Measurements from ENCODE around the gene LPP. TPM values are rescaled to one million over a fixed set of nuclear protein-coding genes. Genes with fewer than 3 reads are reported as not detected.
A peak's percentile ranks its signal among the peaks of the same experiment; 100 is the strongest.

Gene LPP
- total RNA-seq, 1 donor from 2014 or later, result 14.2 TPM

GRCh38 chr3:188884299-188885043 lies 730.5 kb downstream of the LPP start:
- peak; percentile 70 for FAIRE-seq
- H3K36me3 ChIP-seq (ENCODE audit: control insufficient read depth, insufficient read depth, low read length), result no peaks in the 10 kb centered on the region
- TF ChIP-seq, protein P1, sequence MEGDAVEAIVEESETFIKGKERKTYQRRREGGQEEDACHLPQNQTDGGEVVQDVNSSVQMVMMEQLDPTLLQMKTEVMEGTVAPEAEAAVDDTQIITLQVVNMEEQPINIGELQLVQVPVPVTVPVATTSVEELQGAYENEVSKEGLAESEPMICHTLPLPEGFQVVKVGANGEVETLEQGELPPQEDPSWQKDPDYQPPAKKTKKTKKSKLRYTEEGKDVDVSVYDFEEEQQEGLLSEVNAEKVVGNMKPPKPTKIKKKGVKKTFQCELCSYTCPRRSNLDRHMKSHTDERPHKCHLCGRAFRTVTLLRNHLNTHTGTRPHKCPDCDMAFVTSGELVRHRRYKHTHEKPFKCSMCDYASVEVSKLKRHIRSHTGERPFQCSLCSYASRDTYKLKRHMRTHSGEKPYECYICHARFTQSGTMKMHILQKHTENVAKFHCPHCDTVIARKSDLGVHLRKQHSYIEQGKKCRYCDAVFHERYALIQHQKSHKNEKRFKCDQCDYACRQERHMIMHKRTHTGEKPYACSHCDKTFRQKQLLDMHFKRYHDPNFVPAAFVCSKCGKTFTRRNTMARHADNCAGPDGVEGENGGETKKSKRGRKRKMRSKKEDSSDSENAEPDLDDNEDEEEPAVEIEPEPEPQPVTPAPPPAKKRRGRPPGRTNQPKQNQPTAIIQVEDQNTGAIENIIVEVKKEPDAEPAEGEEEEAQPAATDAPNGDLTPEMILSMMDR (IDR thresholded peaks at IDR 0.05; ENCODE audit: insufficient read depth, low read length, severe bottlenecking), result no peak
- no peak overlapping the region for H3K4me3 ChIP-seq (ENCODE audit: low read depth, low read length)
- no peak for DNase-seq (ENCODE audit: low read depth)
- no peaks in the 10 kb centered on the region for H3K27me3 ChIP-seq (ENCODE audit: control insufficient read depth, insufficient read depth, low read length)

- H3K4me3 ChIP-seq (ENCODE audit: low read depth, low read length), result no peak overlapping the region
- DNase-seq (ENCODE audit: low read depth), result no peak
- TF ChIP-seq, protein P1 (IDR thresholded peaks at IDR 0.05; ENCODE audit: insufficient read depth, low read length, severe bottlenecking), result no peak
- FAIRE-seq, result no peak
- no peaks in the 10 kb centered on the region for H3K27me3 ChIP-seq (ENCODE audit: control insufficient read depth, insufficient read depth, low read length)
- H3K36me3 ChIP-seq (ENCODE audit: control insufficient read depth, insufficient read depth, low read length), result no peaks in the 10 kb centered on the region
Observed at GRCh38 chr3:188888321-188889053, 734.5 kb downstream of the LPP start.

- DNase-seq (ENCODE audit: low read depth) (no peak), FAIRE-seq (peak; percentile 97)
- Histone ChIP-seq H3K4me3 (ENCODE audit: low read depth, low read length) (no peak overlapping the region), H3K27me3 (ENCODE audit: control insufficient read depth, insufficient read depth, low read length) (no peaks in the 10 kb centered on the region), H3K36me3 (ENCODE audit: control insufficient read depth, insufficient read depth, low read length) (no peaks in the 10 kb centered on the region)
- TF ChIP-seq, protein P1 (IDR thresholded peaks at IDR 0.05; ENCODE audit: insufficient read depth, low read length, severe bottlenecking), result no peak
Observed at GRCh38 chr3:188889054-188889491, 735.1 kb downstream of the LPP start.

GRCh38 chr3:188890572-188891270 lies 736.8 kb downstream of the LPP start:
- TF ChIP-seq, protein P1 (IDR thresholded peaks at IDR 0.05; ENCODE audit: insufficient read depth, low read length, severe bottlenecking), result no peak
- H3K36me3 ChIP-seq (ENCODE audit: control insufficient read depth, insufficient read depth, low read length), result no peaks in the 10 kb centered on the region
- no peak overlapping the region for H3K4me3 ChIP-seq (ENCODE audit: low read depth, low read length)
- no peaks in the 10 kb centered on the region for H3K27me3 ChIP-seq (ENCODE audit: control insufficient read depth, insufficient read depth, low read length)
- peak; percentile 57 for DNase-seq (ENCODE audit: low read depth)
- no peak for FAIRE-seq

DNA sequence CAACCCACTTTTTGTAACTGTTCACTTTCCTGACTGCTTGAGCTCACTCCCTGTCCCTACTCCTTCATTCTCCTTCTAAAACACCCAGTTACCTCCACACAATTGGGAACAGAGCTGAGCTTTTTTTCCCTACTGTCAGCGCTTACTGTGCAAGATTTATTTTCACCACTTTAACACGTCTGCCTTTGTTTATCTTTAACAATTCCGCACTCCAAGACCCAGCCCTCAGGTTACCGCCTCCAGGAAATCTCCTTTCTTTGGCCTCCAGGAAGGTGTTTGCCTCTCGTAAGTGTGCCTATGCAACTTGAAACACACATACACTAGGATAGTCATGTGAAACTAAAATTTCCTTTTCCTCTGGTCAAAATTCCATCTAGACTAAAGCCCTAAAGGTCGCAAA lies 745.9 kb downstream of the LPP start:
- TF ChIP-seq, protein P1 (IDR thresholded peaks at IDR 0.05; ENCODE audit: insufficient read depth, low read length, severe bottlenecking), result no peak
- DNase-seq (ENCODE audit: low read depth) (peak; percentile 56), FAIRE-seq (peak; percentile 60)
- no peaks in the 10 kb centered on the region for H3K27me3 ChIP-seq (ENCODE audit: control insufficient read depth, insufficient read depth, low read length)
- H3K36me3 ChIP-seq (ENCODE audit: control insufficient read depth, insufficient read depth, low read length), result no peaks in the 10 kb centered on the region
- no peak overlapping the region for H3K4me3 ChIP-seq (ENCODE audit: low read depth, low read length)
